ENCODE results near the gene KLF14. TPM values are rescaled to one million over a fixed set of nuclear protein-coding genes. Genes with fewer than 3 reads are reported as not detected.
A peak's percentile ranks its signal among the peaks of the same experiment; 100 is the strongest.
"Not testable (repeated sequence)": the region's sequence is repeated elsewhere in the genome, so short reads cannot be mapped to it uniquely, and the experiment has no call there.

Gene KLF14
- total RNA-seq, 1 experiment from 2014 or later = not detected

DNA sequence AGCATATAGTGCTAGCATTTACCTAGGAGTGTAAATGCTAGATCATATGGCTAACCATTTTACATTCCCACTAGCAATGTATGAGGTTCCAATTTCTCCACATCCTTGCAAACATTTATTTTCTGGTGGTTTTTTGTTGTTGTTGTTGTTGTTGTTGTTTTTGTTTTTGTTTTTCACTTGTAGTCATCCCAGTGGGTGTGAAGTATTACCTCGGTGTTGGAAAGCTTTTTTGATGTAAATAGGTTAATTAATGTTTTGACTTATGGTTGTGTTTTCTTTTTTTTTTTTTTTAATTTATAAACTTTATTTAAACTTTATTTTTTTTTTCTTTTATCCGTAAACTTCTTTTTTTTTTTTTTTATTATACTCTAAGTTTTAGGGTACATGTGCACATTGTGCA, 32.4 kb downstream of the KLF14 start:
- Histone ChIP-seq H3K9me2 (replicated peaks; ENCODE audit: insufficient read depth, low read length) (no peaks in the 10 kb centered on the region), H2AFZ (ENCODE audit: low read length) (no peak overlapping the region), H3K4me1 (ENCODE audit: low read length) (no peaks in the 10 kb centered on the region)

GRCh38 chr7:130700760-130701159, 33.2 kb downstream of the KLF14 start:
- Histone ChIP-seq H3K4me2 (ENCODE audit: low read depth, low read length, poor library complexity, severe bottlenecking) (no peak overlapping the region), H3K9ac (ENCODE audit: low read length) (no peak overlapping the region), H4K20me1 (ENCODE audit: insufficient read depth, low read depth, low read length) (no peaks in the 10 kb centered on the region), H3K79me2 (ENCODE audit: low read length) (no peaks in the 10 kb centered on the region), H3K4me1 (ENCODE audit: low read length) (no peaks in the 10 kb centered on the region), H3K4me3 (ENCODE audit: low read length) (no peak overlapping the region), H2AFZ (ENCODE audit: low read length) (no peak overlapping the region), H3K9me3 (ENCODE audit: low read length) (no peaks in the 10 kb centered on the region), H3K27ac (ENCODE audit: low read length) (no peak overlapping the region), H3K9me2 (replicated peaks; ENCODE audit: insufficient read depth, low read length) (no peaks in the 10 kb centered on the region), H3K36me3 (ENCODE audit: insufficient read depth, low read length) (no peaks in the 10 kb centered on the region), H3K27me3 (ENCODE audit: low read length) (no peaks in the 10 kb centered on the region)
- no peak for DNase-seq

More for the DNA sequence above, 32.4 kb downstream of the KLF14 start:
- H3K9ac ChIP-seq (ENCODE audit: low read length) = no peak overlapping the region
- H3K4me2 ChIP-seq (ENCODE audit: low read depth, low read length, poor library complexity, severe bottlenecking) = no peak overlapping the region
- no peak overlapping the region for H3K4me3 ChIP-seq (ENCODE audit: low read length)
- no peaks in the 10 kb centered on the region for H3K27me3 ChIP-seq (ENCODE audit: low read length)
- no peak for DNase-seq
- no peaks in the 10 kb centered on the region for H3K9me3 ChIP-seq (ENCODE audit: low read length)
- H4K20me1 ChIP-seq (ENCODE audit: insufficient read depth, low read depth, low read length) = no peaks in the 10 kb centered on the region
- no peak overlapping the region for H3K27ac ChIP-seq (ENCODE audit: low read length)
- H3K79me2 ChIP-seq (ENCODE audit: low read length) = no peaks in the 10 kb centered on the region
- H3K36me3 ChIP-seq (ENCODE audit: insufficient read depth, low read length) = no peaks in the 10 kb centered on the region

DNA sequence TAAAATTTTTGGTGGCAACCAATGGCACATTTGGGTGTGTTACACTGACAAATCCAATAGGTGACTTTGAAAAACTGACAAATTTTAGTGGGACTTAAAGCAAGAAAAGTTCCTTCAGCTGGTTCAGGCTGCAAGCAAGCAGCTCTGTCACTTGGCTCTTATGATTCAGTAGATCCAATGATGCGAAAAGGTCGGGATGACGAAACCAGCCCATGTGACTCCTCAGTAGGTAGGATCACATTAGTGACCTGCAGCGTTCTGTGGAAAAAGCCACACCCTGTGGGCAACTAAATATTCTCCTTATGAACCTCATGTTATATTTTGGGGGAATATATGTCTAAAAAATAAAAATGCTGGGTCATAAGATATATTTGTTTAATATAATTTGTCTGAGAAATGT, 34.3 kb downstream of the KLF14 start:
- DNase-seq = no peak
- no peak overlapping the region for H2AFZ ChIP-seq (ENCODE audit: low read length)
- H3K9me3 ChIP-seq (ENCODE audit: low read length) = no peaks in the 10 kb centered on the region
- no peaks in the 10 kb centered on the region for H4K20me1 ChIP-seq (ENCODE audit: insufficient read depth, low read depth, low read length)
- no peak overlapping the region for H3K27ac ChIP-seq (ENCODE audit: low read length)
- H3K9me2 ChIP-seq (replicated peaks; ENCODE audit: insufficient read depth, low read length) = no peaks in the 10 kb centered on the region
- H3K36me3 ChIP-seq (ENCODE audit: insufficient read depth, low read length) = no peaks in the 10 kb centered on the region
- H3K4me1 ChIP-seq (ENCODE audit: low read length) = no peaks in the 10 kb centered on the region
- no peak overlapping the region for H3K4me2 ChIP-seq (ENCODE audit: low read depth, low read length, poor library complexity, severe bottlenecking)
- H3K79me2 ChIP-seq (ENCODE audit: low read length) = no peaks in the 10 kb centered on the region
- no peak overlapping the region for H3K4me3 ChIP-seq (ENCODE audit: low read length)
- no peaks in the 10 kb centered on the region for H3K27me3 ChIP-seq (ENCODE audit: low read length)
- H3K9ac ChIP-seq (ENCODE audit: low read length) = no peak overlapping the region

GRCh38 chr7:130697820-130698219, 36.2 kb downstream of the KLF14 start:
- Histone ChIP-seq H3K4me2 (ENCODE audit: low read depth, low read length, poor library complexity, severe bottlenecking) (no peak overlapping the region), H3K4me3 (ENCODE audit: low read length) (no peak overlapping the region), H2AFZ (ENCODE audit: low read length) (no peak overlapping the region), H3K9me2 (replicated peaks; ENCODE audit: insufficient read depth, low read length) (no peaks in the 10 kb centered on the region), H3K36me3 (ENCODE audit: insufficient read depth, low read length) (no peaks in the 10 kb centered on the region), H3K27me3 (ENCODE audit: low read length) (no peaks in the 10 kb centered on the region), H3K79me2 (ENCODE audit: low read length) (no peaks in the 10 kb centered on the region), H4K20me1 (ENCODE audit: insufficient read depth, low read depth, low read length) (no peaks in the 10 kb centered on the region), H3K27ac (ENCODE audit: low read length) (no peak overlapping the region), H3K4me1 (ENCODE audit: low read length) (no peaks in the 10 kb centered on the region), H3K9me3 (ENCODE audit: low read length) (no peaks in the 10 kb centered on the region), H3K9ac (ENCODE audit: low read length) (no peak overlapping the region)
- DNase-seq = no peak

GRCh38 chr7:130695840-130696239, 38.2 kb downstream of the KLF14 start:
- no peak overlapping the region for H3K4me3 ChIP-seq (ENCODE audit: low read length)
- no peaks in the 10 kb centered on the region for H3K9me3 ChIP-seq (ENCODE audit: low read length)
- no peak overlapping the region for H3K27ac ChIP-seq (ENCODE audit: low read length)
- no peaks in the 10 kb centered on the region for H3K36me3 ChIP-seq (ENCODE audit: insufficient read depth, low read length)
- H2AFZ ChIP-seq (ENCODE audit: low read length) = no peak overlapping the region
- no peaks in the 10 kb centered on the region for H4K20me1 ChIP-seq (ENCODE audit: insufficient read depth, low read depth, low read length)
- H3K9ac ChIP-seq (ENCODE audit: low read length) = no peak overlapping the region
- H3K9me2 ChIP-seq (replicated peaks; ENCODE audit: insufficient read depth, low read length) = no peaks in the 10 kb centered on the region
- no peaks in the 10 kb centered on the region for H3K79me2 ChIP-seq (ENCODE audit: low read length)
- H3K4me1 ChIP-seq (ENCODE audit: low read length) = no peaks in the 10 kb centered on the region
- no peaks in the 10 kb centered on the region for H3K27me3 ChIP-seq (ENCODE audit: low read length)
- H3K4me2 ChIP-seq (ENCODE audit: low read depth, low read length, poor library complexity, severe bottlenecking) = no peak overlapping the region
- peak; percentile 52 for DNase-seq

GRCh38 chr7:130692396-130692795, 41.6 kb downstream of the KLF14 start:
- not testable (repeated sequence) for H3K9me2 ChIP-seq (replicated peaks; ENCODE audit: insufficient read depth, low read length); H3K4me2 ChIP-seq (ENCODE audit: low read depth, low read length, poor library complexity, severe bottlenecking); H4K20me1 ChIP-seq (ENCODE audit: insufficient read depth, low read depth, low read length); H3K9ac ChIP-seq (ENCODE audit: low read length); DNase-seq; H3K4me1 ChIP-seq (ENCODE audit: low read length); H3K36me3 ChIP-seq (ENCODE audit: insufficient read depth, low read length); H3K79me2 ChIP-seq (ENCODE audit: low read length); H3K9me3 ChIP-seq (ENCODE audit: low read length); H3K27me3 ChIP-seq (ENCODE audit: low read length); H2AFZ ChIP-seq (ENCODE audit: low read length); H3K27ac ChIP-seq (ENCODE audit: low read length); H3K4me3 ChIP-seq (ENCODE audit: low read length)

GRCh38 chr7:130689683-130690082, 44.3 kb downstream of the KLF14 start:
- no peak overlapping the region for H2AFZ ChIP-seq (ENCODE audit: low read length)
- H3K4me2 ChIP-seq (ENCODE audit: low read depth, low read length, poor library complexity, severe bottlenecking) = no peak overlapping the region
- H3K79me2 ChIP-seq (ENCODE audit: low read length) = no peaks in the 10 kb centered on the region
- no peaks in the 10 kb centered on the region for H4K20me1 ChIP-seq (ENCODE audit: insufficient read depth, low read depth, low read length)
- no peaks in the 10 kb centered on the region for H3K36me3 ChIP-seq (ENCODE audit: insufficient read depth, low read length)
- H3K27ac ChIP-seq (ENCODE audit: low read length) = no peak overlapping the region
- H3K9me2 ChIP-seq (replicated peaks; ENCODE audit: insufficient read depth, low read length) = peaks cover 4% of the 10 kb centered on the region
- no peaks in the 10 kb centered on the region for H3K27me3 ChIP-seq (ENCODE audit: low read length)
- no peak overlapping the region for H3K4me3 ChIP-seq (ENCODE audit: low read length)
- H3K9ac ChIP-seq (ENCODE audit: low read length) = no peak overlapping the region
- peaks cover 3% of the 10 kb centered on the region; the same call in 1 of the 2 replicates for H3K9me3 ChIP-seq (ENCODE audit: low read length)
- DNase-seq = no peak
- no peaks in the 10 kb centered on the region for H3K4me1 ChIP-seq (ENCODE audit: low read length)

GRCh38 chr7:130683026-130683425, 51.0 kb downstream of the KLF14 start:
- Histone ChIP-seq H3K36me3 (ENCODE audit: insufficient read depth, low read length) (no peaks in the 10 kb centered on the region), H3K79me2 (ENCODE audit: low read length) (no peaks in the 10 kb centered on the region), H3K9me2 (replicated peaks; ENCODE audit: insufficient read depth, low read length) (peaks cover 4% of the 10 kb centered on the region), H3K4me1 (ENCODE audit: low read length) (no peaks in the 10 kb centered on the region), H3K4me3 (ENCODE audit: low read length) (no peak overlapping the region), H3K9me3 (ENCODE audit: low read length) (no peaks in the 10 kb centered on the region), H3K27me3 (ENCODE audit: low read length) (no peaks in the 10 kb centered on the region), H3K9ac (ENCODE audit: low read length) (no peak overlapping the region), H3K4me2 (ENCODE audit: low read depth, low read length, poor library complexity, severe bottlenecking) (no peak overlapping the region), H4K20me1 (ENCODE audit: insufficient read depth, low read depth, low read length) (no peaks in the 10 kb centered on the region), H2AFZ (ENCODE audit: low read length) (no peak overlapping the region), H3K27ac (ENCODE audit: low read length) (no peak overlapping the region)
- DNase-seq = no peak

Data from Karpas-422 (cell line).